ENCODE data around the gene PHPT1.
"Not testable (repeated sequence)": the region's sequence is repeated elsewhere in the genome, so short reads cannot be mapped to it uniquely, and the experiment has no call there.

PHPT1 gene

DNA sequence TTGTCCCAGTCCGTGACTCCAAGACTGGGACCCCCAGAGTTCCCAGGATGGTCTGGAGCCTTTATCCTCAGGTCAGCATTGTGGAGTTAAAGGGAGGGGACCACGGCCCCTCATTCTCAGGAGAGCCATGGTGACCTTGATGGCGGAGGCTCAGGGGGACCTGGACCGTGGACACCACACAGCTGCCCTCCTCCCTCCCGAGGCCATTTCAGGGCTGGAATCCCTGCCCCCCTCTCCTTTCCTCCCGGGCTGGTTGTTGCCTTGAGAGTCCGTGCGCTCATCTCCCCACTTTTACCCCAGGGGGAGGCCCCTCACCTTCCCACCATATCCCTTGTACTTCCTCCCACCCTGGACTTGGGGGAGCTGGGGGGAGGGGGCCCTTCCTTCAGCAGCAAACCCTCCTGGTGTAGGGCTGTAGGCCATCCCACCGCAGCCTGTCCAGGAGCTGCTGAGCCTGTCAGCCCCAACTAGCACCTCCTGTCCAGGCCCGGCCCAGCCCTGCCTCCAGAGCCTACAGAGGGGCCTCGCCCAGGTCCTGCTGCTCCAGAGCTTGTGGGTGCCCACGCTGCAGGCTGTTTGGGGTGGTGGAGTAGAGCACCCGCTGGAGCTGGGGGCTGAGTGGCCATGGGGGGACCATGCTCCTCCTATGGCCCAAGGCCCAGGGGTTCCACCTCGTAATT, 21.3 kb upstream of the PHPT1 start:
- CTCF ChIA-PET: interaction anchor here (1.2 kb wide), 1 partner anchor 14 kb away, joined by 8 read pairs; the partner anchor contains the start of gene AJM1
- Mint-ChIP-seq H3K9me3 (no peaks in the 10 kb centered on the region), H3K4me3 (no peak overlapping the region), H3K27ac (no peak overlapping the region), H3K27me3 (no peaks in the 10 kb centered on the region), H3K36me3 (peaks cover 24% of the 10 kb centered on the region), H3K4me1 (no peaks in the 10 kb centered on the region)
- DNase-seq: no peak

DNA sequence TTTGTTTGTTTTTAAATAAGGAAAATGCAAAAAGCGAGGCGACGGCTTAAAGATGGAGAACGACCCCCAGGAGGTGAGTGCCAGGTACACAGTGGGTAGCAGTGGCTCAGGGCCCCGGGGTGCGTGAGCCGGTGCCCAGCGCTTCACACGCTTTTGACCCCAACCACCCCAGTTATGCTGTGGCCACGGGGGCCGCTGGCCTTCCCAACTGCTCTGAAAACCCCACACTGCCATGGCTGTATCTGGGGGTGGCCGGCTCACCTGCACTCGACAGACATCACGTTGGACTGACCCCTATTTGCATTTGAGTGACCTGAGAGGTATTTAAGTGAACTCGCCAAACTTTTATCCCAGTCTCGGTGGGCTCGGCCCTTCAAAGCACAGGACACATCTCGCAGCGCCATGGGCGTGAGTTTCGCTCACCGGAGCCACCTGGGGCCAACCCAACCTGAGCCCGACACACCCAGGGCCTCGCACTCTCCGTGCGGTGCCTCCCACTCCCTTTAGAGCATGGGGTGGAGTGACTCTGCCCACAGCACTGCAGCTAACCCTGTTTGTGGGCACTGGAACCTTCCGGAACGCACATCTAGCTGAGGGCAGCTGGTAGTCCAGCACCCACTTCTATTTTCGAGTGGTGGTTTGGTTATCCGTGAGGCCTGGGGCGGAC, 20.6 kb upstream of the PHPT1 start:
- H3K27ac Mint-ChIP-seq: no peak overlapping the region
- no peaks in the 10 kb centered on the region for H3K27me3 Mint-ChIP-seq
- DNase-seq: no peak
- CTCF ChIA-PET: interaction anchor here (1.2 kb wide), 1 partner anchor 14 kb away, joined by 8 read pairs; the partner anchor contains the start of gene AJM1
- peaks cover 22% of the 10 kb centered on the region for H3K36me3 Mint-ChIP-seq
- no peak overlapping the region for H3K4me3 Mint-ChIP-seq
- H3K9me3 Mint-ChIP-seq: no peaks in the 10 kb centered on the region
- H3K4me1 Mint-ChIP-seq: no peaks in the 10 kb centered on the region

DNA sequence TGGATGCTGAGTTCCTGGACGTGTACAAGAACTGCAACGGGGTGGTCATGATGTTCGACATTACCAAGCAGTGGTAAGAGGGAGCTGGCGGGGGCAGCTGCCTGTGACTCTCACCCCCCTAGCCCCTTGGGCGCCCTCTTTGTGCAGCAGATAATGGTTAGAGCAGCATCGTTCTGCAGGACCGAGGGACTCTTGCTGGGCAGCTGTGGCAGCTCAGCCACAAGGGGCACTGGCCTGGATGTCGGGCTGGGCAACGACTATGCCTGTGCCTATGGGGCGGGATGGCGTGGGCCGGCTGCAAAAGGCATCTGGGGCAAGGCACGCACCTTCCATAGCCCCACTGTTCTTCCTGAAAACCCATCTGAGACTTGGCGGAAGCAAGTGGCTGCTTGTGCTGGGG, 19.8 kb upstream of the PHPT1 start:
- no peak overlapping the region for H3K4me3 Mint-ChIP-seq
- H3K27ac Mint-ChIP-seq: no peak overlapping the region
- no peaks in the 10 kb centered on the region for H3K4me1 Mint-ChIP-seq
- CTCF ChIA-PET: no interaction called here
- no peaks in the 10 kb centered on the region for H3K9me3 Mint-ChIP-seq
- peaks cover 27% of the 10 kb centered on the region for H3K36me3 Mint-ChIP-seq
- DNase-seq: no peak
- H3K27me3 Mint-ChIP-seq: no peaks in the 10 kb centered on the region

DNA sequence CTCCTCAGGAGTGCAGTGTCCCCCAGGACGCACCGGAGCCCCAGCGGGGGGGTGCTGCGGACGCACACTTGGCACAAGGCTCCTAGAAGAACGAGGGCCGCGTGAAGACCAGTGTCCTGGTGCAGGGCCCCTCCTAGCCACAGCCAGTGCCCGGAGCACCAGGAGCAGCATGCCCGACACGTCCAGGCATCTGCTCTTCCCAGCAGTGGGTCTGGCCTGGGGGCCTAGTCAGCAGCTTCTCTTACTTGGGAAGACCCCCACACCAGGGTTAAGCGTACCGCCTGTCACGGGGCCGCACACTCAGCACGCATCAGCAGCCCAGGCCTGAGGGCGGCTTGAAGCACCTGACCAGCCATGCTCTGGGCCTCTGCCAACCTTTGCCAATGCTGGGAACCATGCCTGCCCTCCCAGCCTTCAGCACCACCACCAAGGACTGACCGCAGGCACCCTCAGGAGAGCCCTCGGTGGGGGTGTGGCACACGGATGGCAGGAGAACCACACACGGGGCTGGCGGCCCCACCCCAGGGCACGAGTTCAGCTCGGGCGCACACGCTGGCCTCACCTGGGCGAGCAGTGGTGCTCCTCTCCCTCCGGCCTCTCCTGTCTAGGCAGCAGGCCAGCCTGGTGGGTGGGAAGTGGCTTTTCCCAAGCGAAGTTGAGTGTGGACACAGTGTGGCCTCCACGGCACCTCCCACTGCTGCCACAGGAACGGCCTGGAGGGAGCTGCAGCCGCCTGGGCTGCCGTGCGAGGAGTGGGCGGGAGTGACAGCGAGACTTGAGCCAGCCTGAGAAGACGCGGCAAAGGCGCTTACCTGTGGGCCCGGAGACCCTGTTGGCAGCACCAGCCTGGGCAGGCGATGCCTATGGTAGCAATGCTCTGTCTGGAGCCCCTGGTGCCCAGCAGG, 19.0 kb upstream of the PHPT1 start:
- Mint-ChIP-seq H3K4me1 (no peaks in the 10 kb centered on the region), H3K27me3 (no peaks in the 10 kb centered on the region), H3K27ac (no peak overlapping the region), H3K4me3 (no peak overlapping the region), H3K9me3 (no peaks in the 10 kb centered on the region), H3K36me3 (peaks cover 26% of the 10 kb centered on the region)
- CTCF ChIA-PET: no interaction called here
- DNase-seq: no peak

DNA sequence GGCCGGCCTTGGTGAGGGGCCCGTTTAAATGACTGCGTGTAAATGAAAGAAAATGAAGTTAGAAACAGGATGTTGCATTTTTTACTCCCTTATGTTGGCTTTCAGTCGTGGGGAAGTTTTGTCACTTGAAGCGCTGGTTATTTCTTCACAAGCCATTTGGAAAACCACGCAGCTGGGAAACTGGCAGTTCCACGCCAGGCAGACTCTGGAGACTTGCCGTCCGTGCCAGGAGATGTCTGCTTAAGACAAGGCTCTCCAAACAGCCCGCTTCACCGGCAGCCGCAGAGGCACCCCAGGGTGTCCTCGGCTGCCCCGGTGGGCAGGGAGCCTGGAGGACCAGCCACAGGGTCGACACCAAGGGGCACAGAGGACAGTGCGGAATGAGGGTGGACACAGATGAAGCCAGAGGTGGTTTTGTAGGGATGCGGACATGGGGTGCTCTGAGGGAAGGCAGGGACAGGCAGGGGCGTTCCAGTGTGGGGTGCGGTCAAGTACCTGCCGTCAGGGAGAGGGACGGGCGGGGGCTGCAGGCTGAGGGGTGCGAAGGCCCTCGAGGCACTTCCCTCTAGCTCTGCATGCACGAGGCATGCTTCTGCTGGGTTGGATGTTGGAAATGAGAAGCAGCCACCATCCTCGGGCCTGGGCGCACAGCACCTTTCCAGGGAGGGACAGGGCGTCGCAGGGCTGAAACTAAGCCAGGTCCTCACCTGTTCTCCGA, 18.0 kb upstream of the PHPT1 start:
- Mint-ChIP-seq H3K4me3 (no peak overlapping the region), H3K27ac (no peak overlapping the region), H3K36me3 (peaks cover 26% of the 10 kb centered on the region), H3K4me1 (no peaks in the 10 kb centered on the region), H3K9me3 (no peaks in the 10 kb centered on the region), H3K27me3 (no peaks in the 10 kb centered on the region)
- no peak for DNase-seq
- CTCF ChIA-PET: no interaction called here

DNA sequence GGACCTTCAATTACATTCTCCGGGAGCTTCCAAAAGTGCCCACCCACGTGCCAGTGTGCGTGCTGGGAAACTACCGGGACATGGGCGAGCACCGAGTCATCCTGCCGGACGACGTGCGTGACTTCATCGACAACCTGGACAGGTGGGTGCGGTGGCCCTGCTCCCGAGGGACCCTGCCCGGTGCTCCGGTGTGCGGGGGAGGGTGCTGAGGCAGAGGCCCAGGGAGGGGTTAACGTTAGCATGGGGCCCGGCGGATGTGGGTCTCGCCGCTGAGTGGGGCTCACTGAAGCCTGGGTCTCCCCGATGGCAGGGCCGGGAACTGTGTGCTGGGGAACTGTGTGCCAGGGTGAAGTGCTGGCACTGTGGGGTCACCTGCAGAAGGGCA, 17.5 kb upstream of the PHPT1 start:
- CTCF ChIA-PET: interaction anchor here (2.6 kb wide), 1 partner anchor 11 kb away, joined by 10 read pairs; the partner anchor contains the start of gene AJM1
- H3K27ac Mint-ChIP-seq: no peak overlapping the region
- no peak for DNase-seq
- H3K4me1 Mint-ChIP-seq: no peaks in the 10 kb centered on the region
- peaks cover 26% of the 10 kb centered on the region for H3K36me3 Mint-ChIP-seq
- no peaks in the 10 kb centered on the region for H3K27me3 Mint-ChIP-seq
- H3K9me3 Mint-ChIP-seq: no peaks in the 10 kb centered on the region
- H3K4me3 Mint-ChIP-seq: no peak overlapping the region

DNA sequence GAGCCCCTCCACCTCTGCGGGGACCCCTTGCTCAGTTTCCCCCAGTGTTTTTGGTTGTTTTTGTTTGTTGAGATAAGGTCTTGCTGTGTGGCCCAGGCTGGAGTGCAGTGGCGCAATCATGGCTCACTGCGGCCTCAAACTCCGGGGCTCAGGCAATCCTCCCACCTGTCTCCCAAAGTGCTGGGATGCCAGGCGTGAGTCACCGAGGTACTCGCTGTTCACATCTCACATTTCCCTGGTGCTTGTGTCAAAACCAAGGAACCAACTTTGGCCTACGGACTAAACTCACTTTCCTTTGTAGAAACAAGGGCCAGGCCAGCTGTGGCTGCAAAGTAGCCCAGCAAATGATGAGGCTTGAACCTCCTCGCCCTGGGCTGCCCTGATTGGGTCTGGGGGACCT, 16.6 kb upstream of the PHPT1 start:
- Mint-ChIP-seq H3K27ac (no peak overlapping the region), H3K4me1 (no peaks in the 10 kb centered on the region), H3K36me3 (peaks cover 26% of the 10 kb centered on the region), H3K9me3 (no peaks in the 10 kb centered on the region), H3K4me3 (no peak overlapping the region), H3K27me3 (no peaks in the 10 kb centered on the region)
- CTCF ChIA-PET: interaction anchor here (2.6 kb wide), 1 partner anchor 10 kb away, joined by 10 read pairs; the partner anchor contains the start of gene AJM1
- no peak for DNase-seq

DNA sequence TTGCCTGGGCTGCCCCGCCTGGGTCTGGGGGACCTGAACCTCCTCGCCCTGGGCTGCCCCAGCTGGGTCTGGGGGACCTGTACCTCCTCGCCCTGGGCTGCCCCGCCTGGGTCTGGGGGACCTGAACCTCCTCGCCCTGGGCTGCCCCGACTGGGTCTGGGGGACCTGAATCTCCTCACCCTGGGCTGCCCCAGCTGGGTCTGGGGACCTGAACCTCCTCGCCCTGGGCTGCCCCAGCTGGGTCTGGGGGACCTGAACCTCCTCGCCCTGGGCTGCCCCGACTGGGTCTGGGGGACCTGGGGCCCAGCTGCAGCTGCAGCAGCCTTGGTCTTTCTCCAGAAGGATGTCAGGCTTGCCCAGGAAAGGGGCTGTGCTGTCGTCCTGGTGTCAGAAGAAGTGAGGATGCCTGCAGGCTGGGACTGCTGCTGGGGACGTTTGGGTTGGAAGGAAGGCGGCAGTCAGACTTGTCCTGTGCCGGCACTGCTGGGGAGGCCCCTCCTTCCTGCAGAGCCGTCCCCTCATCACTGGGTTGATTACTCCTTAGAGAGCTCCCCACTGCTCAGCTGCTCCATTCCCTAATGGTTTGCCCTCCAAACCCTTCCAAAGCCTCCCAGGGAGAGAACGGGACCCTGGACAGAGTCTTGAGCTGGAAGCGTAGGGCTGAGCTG, 15.7 kb upstream of the PHPT1 start:
- H3K36me3 Mint-ChIP-seq: peaks cover 26% of the 10 kb centered on the region
- not testable (repeated sequence) for H3K27me3 Mint-ChIP-seq, H3K4me3 Mint-ChIP-seq, H3K4me1 Mint-ChIP-seq, H3K27ac Mint-ChIP-seq, H3K9me3 Mint-ChIP-seq, DNase-seq
- CTCF ChIA-PET: interaction anchor here (2.6 kb wide), 1 partner anchor 9 kb away, joined by 10 read pairs; the partner anchor contains the start of gene AJM1

DNA sequence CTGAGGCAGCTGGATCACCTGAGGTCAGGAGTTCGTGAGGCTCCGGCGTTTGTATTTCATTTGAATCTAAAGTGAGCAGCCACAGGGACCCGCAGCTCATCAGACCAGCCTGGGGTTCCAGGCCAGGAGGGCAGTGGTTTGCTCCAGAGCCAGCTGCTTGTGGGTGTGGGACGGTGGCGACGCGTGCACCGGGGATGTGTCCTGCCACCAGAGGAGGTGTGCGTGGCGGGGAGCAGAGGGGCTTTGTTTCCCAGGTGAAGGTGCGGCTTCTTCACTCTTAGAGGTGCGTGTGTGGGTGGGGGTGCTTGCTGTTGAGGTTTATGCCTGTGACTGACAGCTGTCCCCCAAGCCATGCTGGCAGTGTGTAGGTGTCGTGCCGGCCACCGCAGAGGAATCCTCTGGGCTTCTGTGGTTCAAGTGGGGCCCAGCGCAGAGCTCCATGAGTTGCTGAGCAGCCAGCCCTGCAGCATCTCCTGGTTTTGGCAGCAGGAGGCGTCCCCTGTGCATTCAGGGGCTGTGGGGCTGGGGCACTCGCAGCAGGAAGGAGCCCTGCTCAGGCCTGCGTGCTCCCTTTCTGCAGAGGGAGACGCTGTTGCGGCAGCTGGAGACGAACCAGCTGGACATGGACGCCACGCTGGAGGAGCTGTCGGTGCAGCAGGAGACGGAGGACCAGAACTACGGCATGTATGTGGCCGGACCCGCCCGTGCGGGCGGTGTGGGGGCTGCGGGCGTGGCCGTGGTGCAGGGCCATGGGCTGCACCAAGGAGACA, 13.9 kb upstream of the PHPT1 start:
- Mint-ChIP-seq H3K4me1 (peaks cover 3% of the 10 kb centered on the region), H3K36me3 (peaks cover 17% of the 10 kb centered on the region), H3K9me3 (no peaks in the 10 kb centered on the region), H3K27me3 (no peaks in the 10 kb centered on the region), H3K4me3 (no peak overlapping the region), H3K27ac (no peak overlapping the region)
- CTCF ChIA-PET: no interaction called here
- no peak for DNase-seq

DNA sequence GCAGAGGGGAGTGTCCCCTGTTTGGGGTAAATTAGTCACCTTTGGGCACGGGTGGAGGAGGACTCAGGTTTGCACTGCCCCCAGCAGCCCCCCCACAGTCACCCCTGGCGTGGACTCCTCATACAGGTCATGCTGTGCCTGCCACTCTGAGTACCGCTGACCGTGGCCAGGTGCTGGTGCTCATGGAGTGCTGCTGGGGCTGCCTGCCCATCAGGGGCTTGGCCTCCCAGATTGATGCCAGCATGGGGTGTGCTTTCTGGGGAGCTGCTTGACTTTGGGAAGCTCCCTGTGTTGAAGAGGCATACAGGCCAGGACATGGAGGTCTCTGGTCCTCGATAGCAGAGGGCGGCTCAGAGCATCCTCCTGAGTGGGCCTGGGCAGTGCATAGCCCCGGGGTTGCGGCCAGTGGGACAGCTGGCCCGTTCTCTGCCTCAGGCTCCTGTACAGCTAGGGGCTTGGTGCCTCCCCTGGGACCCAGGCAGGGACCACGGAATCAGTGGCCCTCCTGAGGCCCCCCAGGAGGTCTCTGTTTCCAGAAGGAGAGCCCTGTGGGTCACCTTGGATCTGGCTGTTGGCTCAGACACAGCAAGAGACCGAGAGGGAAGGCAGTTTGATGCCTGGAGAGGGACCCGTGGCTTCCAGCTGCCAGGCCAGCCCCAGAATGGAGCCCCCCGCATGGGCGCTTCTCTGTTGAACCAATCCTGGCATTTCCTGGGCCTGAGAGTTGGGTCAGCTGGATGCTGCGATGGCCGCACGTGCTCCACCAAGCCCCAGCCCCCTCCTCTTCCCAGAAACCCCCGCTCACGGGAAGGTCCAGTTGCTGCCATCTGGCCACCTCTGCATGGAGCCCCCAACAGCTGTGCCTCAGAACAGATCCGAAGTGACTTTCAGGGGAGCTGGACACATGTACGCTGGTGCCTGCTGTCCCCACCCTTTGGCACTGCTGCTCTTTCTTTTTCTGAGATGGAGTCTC, 13.0 kb upstream of the PHPT1 start:
- H3K9me3 Mint-ChIP-seq: no peaks in the 10 kb centered on the region
- no peak for DNase-seq
- peaks cover 16% of the 10 kb centered on the region for H3K36me3 Mint-ChIP-seq
- no peak overlapping the region for H3K27ac Mint-ChIP-seq
- no peaks in the 10 kb centered on the region for H3K27me3 Mint-ChIP-seq
- CTCF ChIA-PET: no interaction called here
- no peak overlapping the region for H3K4me3 Mint-ChIP-seq
- H3K4me1 Mint-ChIP-seq: peaks cover 5% of the 10 kb centered on the region

DNA sequence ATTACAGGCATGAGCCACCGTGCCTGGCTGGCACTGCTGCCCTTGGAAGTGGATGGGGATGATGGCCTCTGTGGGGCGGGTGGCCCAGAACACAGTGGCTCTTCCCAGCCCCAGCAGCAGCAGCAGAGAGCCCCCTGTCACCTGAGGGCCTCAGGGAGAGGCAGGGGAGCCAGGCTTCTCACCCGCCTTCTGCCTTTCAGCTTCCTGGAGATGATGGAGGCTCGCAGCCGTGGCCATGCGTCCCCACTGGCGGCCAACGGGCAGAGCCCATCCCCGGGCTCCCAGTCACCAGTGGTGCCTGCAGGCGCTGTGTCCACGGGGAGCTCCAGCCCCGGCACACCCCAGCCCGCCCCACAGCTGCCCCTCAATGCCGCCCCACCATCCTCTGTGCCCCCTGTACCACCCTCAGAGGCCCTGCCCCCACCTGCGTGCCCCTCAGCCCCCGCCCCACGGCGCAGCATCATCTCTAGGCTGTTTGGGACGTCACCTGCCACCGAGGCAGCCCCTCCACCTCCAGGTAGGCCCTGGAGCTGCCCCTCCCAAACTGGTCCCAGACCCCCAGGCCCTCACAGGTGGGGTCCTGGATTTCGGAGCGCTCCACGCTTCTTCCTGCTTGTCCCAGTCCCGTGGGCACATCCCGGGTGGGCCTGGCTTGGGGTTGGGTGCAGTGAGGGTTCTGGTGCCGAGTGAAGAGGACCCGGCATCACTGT, 11.9 kb upstream of the PHPT1 start:
- Mint-ChIP-seq H3K27ac (no peak overlapping the region), H3K4me3 (no peak overlapping the region), H3K36me3 (peaks cover 9% of the 10 kb centered on the region), H3K4me1 (peaks cover 9% of the 10 kb centered on the region), H3K27me3 (peaks cover 3% of the 10 kb centered on the region), H3K9me3 (no peaks in the 10 kb centered on the region)
- CTCF ChIA-PET: no interaction called here
- no peak for DNase-seq

DNA sequence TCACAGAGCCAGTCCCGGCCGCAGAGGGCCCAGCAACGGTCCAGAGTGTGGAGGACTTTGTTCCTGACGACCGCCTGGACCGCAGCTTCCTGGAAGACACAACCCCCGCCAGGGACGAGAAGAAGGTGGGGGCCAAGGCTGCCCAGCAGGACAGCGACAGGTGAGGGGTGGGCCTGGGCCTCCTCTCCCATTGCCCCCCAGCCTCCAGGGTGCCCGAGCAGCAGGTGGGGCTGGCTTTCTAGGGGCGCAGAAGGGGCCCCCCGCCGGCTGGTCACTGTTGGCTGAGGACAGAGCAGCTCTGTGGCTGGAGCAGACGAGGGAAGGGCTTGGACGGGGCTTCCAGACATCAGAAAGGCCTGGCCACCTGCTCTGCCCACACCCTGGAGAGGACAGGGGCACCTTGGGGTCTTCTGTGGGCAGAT, 11.3 kb upstream of the PHPT1 start:
- H3K27ac Mint-ChIP-seq, CTCF ChIA-PET, DNase-seq, H3K9me3 Mint-ChIP-seq, H3K27me3 Mint-ChIP-seq, H3K4me3 Mint-ChIP-seq, H3K36me3 Mint-ChIP-seq: not testable (repeated sequence)
- peaks cover 11% of the 10 kb centered on the region for H3K4me1 Mint-ChIP-seq

Data from activated naive CD4-positive, alpha-beta T cell treated with anti-CD3 and anti-CD28 coated beads, Interleukin-2, amount 10 ng/mL, durations not matched to agents 7 days and 5 days (primary cell).